ENCODE results near the gene MAP2K3. TPM values are rescaled to one million over a fixed set of nuclear protein-coding genes. Genes with fewer than 3 reads are reported as not detected.
"Not testable (repeated sequence)": the region's sequence is repeated elsewhere in the genome, so short reads cannot be mapped to it uniquely, and the experiment has no call there.

MAP2K3 gene
- total and polyA plus RNA-seq, 4 donors: 36.4 to 111 (median 76.7) TPM

- no peak for TF ChIP-seq CTCF (IDR thresholded peaks at IDR 0.05; ENCODE audit: control extremely low read depth, extremely low read depth)
- Histone ChIP-seq H3K9ac (ENCODE audit: insufficient read depth in 1 of 2, low read length in 2 of 2) (no peak overlapping the region), H3K36me3 (ENCODE audit: control insufficient read depth in 4 of 4, insufficient read depth in 4 of 4, low read length in 4 of 4) (peaks cover 1 to 63% (median 15%) of the 10 kb centered on the region in 4 donors), H3K27ac (ENCODE audit: low read depth in 1 of 2, low read length in 1 of 2) (no peak overlapping the region), H3K9me3 (ENCODE audit: control insufficient read depth in 4 of 4, insufficient read depth in 3 of 4, low read length in 3 of 4) (peaks cover 0 to under 1% (median 0%) of the 10 kb centered on the region in 4 donors), H3K4me1 (ENCODE audit: control insufficient read depth in 5 of 5, insufficient read depth in 5 of 5, low read length in 5 of 5) (no peaks in the 10 kb centered on the region), H3K4me3 (no peak overlapping the region), H3K27me3 (ENCODE audit: control insufficient read depth in 3 of 3, insufficient read depth in 3 of 3, low read length in 2 of 3) (no peaks in the 10 kb centered on the region)
- DNase-seq (no peak), ATAC-seq (ENCODE audit: insufficient read depth, low FRiP score) (no peak)
- 88 to 94% methylated on average over 8 of the region's 8 CpGs for WGBS, 2 donors
Measured at GRCh38 chr17:21303441-21304065, 19.0 kb downstream of the MAP2K3 start.

GRCh38 chr17:21304091-21304490, 19.6 kb downstream of the MAP2K3 start:
- no peak for TF ChIP-seq CTCF (IDR thresholded peaks at IDR 0.05; ENCODE audit: control extremely low read depth, extremely low read depth)

GRCh38 chr17:21304551-21305151, 20.1 kb downstream of the MAP2K3 start:
- not testable (repeated sequence) for H3K9ac ChIP-seq (ENCODE audit: insufficient read depth in 1 of 2, low read length in 2 of 2); DNase-seq; H3K27me3 ChIP-seq (ENCODE audit: control insufficient read depth in 3 of 3, insufficient read depth in 3 of 3, low read length in 2 of 3); H3K4me1 ChIP-seq (ENCODE audit: control insufficient read depth in 5 of 5, insufficient read depth in 5 of 5, low read length in 5 of 5); H3K9me3 ChIP-seq (ENCODE audit: control insufficient read depth in 4 of 4, insufficient read depth in 3 of 4, low read length in 3 of 4); H3K27ac ChIP-seq (ENCODE audit: low read depth in 1 of 2, low read length in 1 of 2); H3K4me3 ChIP-seq; ATAC-seq (ENCODE audit: insufficient read depth, low FRiP score)
- H3K36me3 ChIP-seq (ENCODE audit: control insufficient read depth in 4 of 4, insufficient read depth in 4 of 4, low read length in 4 of 4): peaks cover 4 to 61% (median 20%) of the 10 kb centered on the region in 4 donors
- 86 to 90% methylated on average over 15 to 17 of the region's 17 CpGs for WGBS, 2 donors

More at GRCh38 chr17:21304091-21304490, 19.6 kb downstream of the MAP2K3 start:
- ATAC-seq (ENCODE audit: insufficient read depth, low FRiP score) (no peak), DNase-seq (no peak)
- H3K27ac ChIP-seq (ENCODE audit: low read depth in 1 of 2, low read length in 1 of 2): no peak overlapping the region
- no peak overlapping the region for H3K4me3 ChIP-seq
- H3K27me3 ChIP-seq (ENCODE audit: control insufficient read depth in 3 of 3, insufficient read depth in 3 of 3, low read length in 2 of 3): no peaks in the 10 kb centered on the region
- no peaks in the 10 kb centered on the region for H3K4me1 ChIP-seq (ENCODE audit: control insufficient read depth in 5 of 5, insufficient read depth in 5 of 5, low read length in 5 of 5)
- 78 to 80% methylated on average over 9 of the region's 9 CpGs for WGBS, 2 donors
- H3K9me3 ChIP-seq (ENCODE audit: control insufficient read depth in 4 of 4, insufficient read depth in 3 of 4, low read length in 3 of 4): peaks cover 0 to 6% (median 0%) of the 10 kb centered on the region in 4 donors
- H3K9ac ChIP-seq (ENCODE audit: insufficient read depth in 1 of 2, low read length in 2 of 2): no peak overlapping the region
- peaks cover 4 to 63% (median 19%) of the 10 kb centered on the region in 4 donors for H3K36me3 ChIP-seq (ENCODE audit: control insufficient read depth in 4 of 4, insufficient read depth in 4 of 4, low read length in 4 of 4)

GRCh38 chr17:21305431-21306180, 21.1 kb downstream of the MAP2K3 start:
- H3K36me3 ChIP-seq (ENCODE audit: control insufficient read depth in 4 of 4, insufficient read depth in 4 of 4, low read length in 4 of 4): peaks cover 4 to 52% (median 18%) of the 10 kb centered on the region in 4 donors
- not testable (repeated sequence) for H3K9me3 ChIP-seq (ENCODE audit: control insufficient read depth in 4 of 4, insufficient read depth in 3 of 4, low read length in 3 of 4); H3K27me3 ChIP-seq (ENCODE audit: control insufficient read depth in 3 of 3, insufficient read depth in 3 of 3, low read length in 2 of 3); H3K4me3 ChIP-seq; H3K27ac ChIP-seq (ENCODE audit: low read depth in 1 of 2, low read length in 1 of 2); H3K9ac ChIP-seq (ENCODE audit: insufficient read depth in 1 of 2, low read length in 2 of 2); H3K4me1 ChIP-seq (ENCODE audit: control insufficient read depth in 5 of 5, insufficient read depth in 5 of 5, low read length in 5 of 5); ATAC-seq (ENCODE audit: insufficient read depth, low FRiP score); DNase-seq
- 92% methylated on average over 17 to 18 of the region's 20 CpGs for WGBS, 2 donors

GRCh38 chr17:21306611-21307272, 22.2 kb downstream of the MAP2K3 start:
- not testable (repeated sequence) for ATAC-seq (ENCODE audit: insufficient read depth, low FRiP score)
- peak in 1 of 3 donors; percentile 5 for DNase-seq
- WGBS, 2 donors: 79 to 82% methylated on average over 8 of the region's 8 CpGs

GRCh38 chr17:21307273-21307625, 22.7 kb downstream of the MAP2K3 start:
- H3K27ac ChIP-seq (ENCODE audit: low read depth in 1 of 2, low read length in 1 of 2); H3K9me3 ChIP-seq (ENCODE audit: control insufficient read depth in 4 of 4, insufficient read depth in 3 of 4, low read length in 3 of 4); H3K4me3 ChIP-seq; H3K27me3 ChIP-seq (ENCODE audit: control insufficient read depth in 3 of 3, insufficient read depth in 3 of 3, low read length in 2 of 3); DNase-seq; H3K9ac ChIP-seq (ENCODE audit: insufficient read depth in 1 of 2, low read length in 2 of 2); H3K4me1 ChIP-seq (ENCODE audit: control insufficient read depth in 5 of 5, insufficient read depth in 5 of 5, low read length in 5 of 5); ATAC-seq (ENCODE audit: insufficient read depth, low FRiP score): not testable (repeated sequence)
- H3K36me3 ChIP-seq (ENCODE audit: control insufficient read depth in 4 of 4, insufficient read depth in 4 of 4, low read length in 4 of 4): peaks cover 7 to 45% (median 11%) of the 10 kb centered on the region in 4 donors
- WGBS, 2 donors: 55 to 75% methylated on average over 2 to 4 of the region's 5 CpGs

More at GRCh38 chr17:21306611-21307272, 22.2 kb downstream of the MAP2K3 start:
- H3K36me3 ChIP-seq (ENCODE audit: control insufficient read depth in 4 of 4, insufficient read depth in 4 of 4, low read length in 4 of 4): peaks cover 4 to 44% (median 13%) of the 10 kb centered on the region in 4 donors
- not testable (repeated sequence) for H3K9me3 ChIP-seq (ENCODE audit: control insufficient read depth in 4 of 4, insufficient read depth in 3 of 4, low read length in 3 of 4); H3K27me3 ChIP-seq (ENCODE audit: control insufficient read depth in 3 of 3, insufficient read depth in 3 of 3, low read length in 2 of 3); H3K4me3 ChIP-seq; H3K9ac ChIP-seq (ENCODE audit: insufficient read depth in 1 of 2, low read length in 2 of 2); H3K27ac ChIP-seq (ENCODE audit: low read depth in 1 of 2, low read length in 1 of 2); H3K4me1 ChIP-seq (ENCODE audit: control insufficient read depth in 5 of 5, insufficient read depth in 5 of 5, low read length in 5 of 5)
